Measurements from ENCODE around the gene SERPINE1. TPM values are rescaled to one million over a fixed set of nuclear protein-coding genes. Genes with fewer than 3 reads are reported as not detected.

Gene SERPINE1
- total RNA-seq, 1 donor from 2014 or later, result 15.4 TPM

DNA sequence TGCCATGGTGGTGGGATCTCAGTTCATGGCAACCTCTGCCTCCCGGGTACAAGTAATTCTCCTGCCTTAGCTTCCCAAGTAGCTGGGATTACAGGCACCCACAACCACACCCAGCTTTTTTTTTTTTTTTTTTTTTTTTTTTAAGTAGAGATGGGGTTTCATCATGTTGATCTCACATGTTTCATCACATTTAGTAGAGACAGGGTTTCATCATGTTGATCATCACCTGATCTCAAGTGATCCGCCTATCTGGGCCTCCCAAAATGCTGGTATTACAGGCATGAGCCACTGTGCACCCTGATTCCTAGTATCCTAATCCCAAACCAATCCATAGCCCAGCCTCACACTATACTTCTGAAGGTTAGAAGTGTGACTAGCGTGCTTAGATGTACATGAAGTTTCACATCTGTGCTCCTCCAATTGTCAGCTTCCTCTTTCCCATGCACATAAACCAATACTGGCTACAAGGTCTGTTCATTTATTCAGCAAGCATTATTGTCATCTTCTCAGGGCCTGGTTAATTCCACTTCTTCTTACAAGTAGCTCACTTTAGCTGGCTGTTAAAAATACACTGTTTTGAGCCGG, 60.0 kb downstream of the SERPINE1 start:
- Histone ChIP-seq H3K27me3 (ENCODE audit: low read depth) (peaks cover 21% of the 10 kb centered on the region), H3K4me1 (no peaks in the 10 kb centered on the region), H3K9me3 (no peaks in the 10 kb centered on the region), H3K27ac (no peak overlapping the region), H3K36me3 (no peaks in the 10 kb centered on the region), H3K4me3 (no peak overlapping the region)
- DNase-seq (no peak), ATAC-seq (no peak)
- TF ChIP-seq, protein P1, sequence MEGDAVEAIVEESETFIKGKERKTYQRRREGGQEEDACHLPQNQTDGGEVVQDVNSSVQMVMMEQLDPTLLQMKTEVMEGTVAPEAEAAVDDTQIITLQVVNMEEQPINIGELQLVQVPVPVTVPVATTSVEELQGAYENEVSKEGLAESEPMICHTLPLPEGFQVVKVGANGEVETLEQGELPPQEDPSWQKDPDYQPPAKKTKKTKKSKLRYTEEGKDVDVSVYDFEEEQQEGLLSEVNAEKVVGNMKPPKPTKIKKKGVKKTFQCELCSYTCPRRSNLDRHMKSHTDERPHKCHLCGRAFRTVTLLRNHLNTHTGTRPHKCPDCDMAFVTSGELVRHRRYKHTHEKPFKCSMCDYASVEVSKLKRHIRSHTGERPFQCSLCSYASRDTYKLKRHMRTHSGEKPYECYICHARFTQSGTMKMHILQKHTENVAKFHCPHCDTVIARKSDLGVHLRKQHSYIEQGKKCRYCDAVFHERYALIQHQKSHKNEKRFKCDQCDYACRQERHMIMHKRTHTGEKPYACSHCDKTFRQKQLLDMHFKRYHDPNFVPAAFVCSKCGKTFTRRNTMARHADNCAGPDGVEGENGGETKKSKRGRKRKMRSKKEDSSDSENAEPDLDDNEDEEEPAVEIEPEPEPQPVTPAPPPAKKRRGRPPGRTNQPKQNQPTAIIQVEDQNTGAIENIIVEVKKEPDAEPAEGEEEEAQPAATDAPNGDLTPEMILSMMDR (IDR thresholded peaks at IDR 0.05), result no peak
- intact Hi-C loops (cut with DNase I), result no loop called here

Small RNA genes lying within 50 kb of the gene (microRNA-seq; reads per million reads assigned to microRNA genes)
- gene MIR4653 (ENCODE audit: borderline number of aligned reads), result not detected

Other genes with a start within 250 kb of the SERPINE1 start
- gene UFSP1, start 237.4 kb upstream of the SERPINE1 start, total RNA-seq, result 2.3 TPM
- gene ACHE, start 231.2 kb upstream of the SERPINE1 start, total RNA-seq, result 0.97 TPM
- gene MUC3A, start 177.6 kb upstream of the SERPINE1 start, total RNA-seq, result 1.7 TPM
- 1.2 TPM for gene MUC12, start 157.5 kb upstream of the SERPINE1 start, total RNA-seq
- not detected for gene MUC17, start 107.0 kb upstream of the SERPINE1 start, total RNA-seq
- gene TRIM56, start 41.6 kb upstream of the SERPINE1 start, total RNA-seq, result 61.9 TPM
- 28.4 TPM for gene AP1S1, start 27.4 kb downstream of the SERPINE1 start, total RNA-seq
- 0.15 TPM for gene VGF, start 38.5 kb downstream of the SERPINE1 start, total RNA-seq
- gene NAT16, start 53.2 kb downstream of the SERPINE1 start, total RNA-seq, result not detected
- gene MOGAT3, start 73.9 kb downstream of the SERPINE1 start, total RNA-seq, result not detected
- gene PLOD3, start 90.5 kb downstream of the SERPINE1 start, total RNA-seq, result 87.9 TPM
- gene ZNHIT1, start 91.1 kb downstream of the SERPINE1 start, total RNA-seq, result 55.4 TPM
- 11.1 TPM for gene CLDN15, start 110.7 kb downstream of the SERPINE1 start, total RNA-seq
- gene FIS1, start 118.0 kb downstream of the SERPINE1 start, total RNA-seq, result 133 TPM
- 19.4 TPM for gene IFT22, start 194.7 kb downstream of the SERPINE1 start, total RNA-seq
- 0.24 TPM for gene COL26A1, start 235.8 kb downstream of the SERPINE1 start, total RNA-seq